Fibroblast of skin of left biceps (primary cell): Measurements from ENCODE around the gene BCR.

Source experiments
- DNase-seq, 2 experiments: peaks; one replicate each; pipeline ENCODE4 v3.0.0-alpha.2; 2013; ENCODE audit warnings: low read depth in 2 of 2

Gene BCR

GRCh38 chr22:23245045-23245798 lies 64.9 kb downstream of the BCR start:
- no peak for DNase-seq

GRCh38 chr22:23245799-23246136 lies 65.5 kb downstream of the BCR start:
- DNase-seq = no peak

- no peak for DNase-seq
These were observed 66.9 kb downstream of the BCR start for GRCh38 chr22:23246982-23247766.

GRCh38 chr22:23248583-23248982 lies 68.3 kb downstream of the BCR start:
- DNase-seq = no peak

GRCh38 chr22:23250056-23250784 lies 69.9 kb downstream of the BCR start:
- no peak for DNase-seq

- no peak for DNase-seq
These were observed 70.6 kb downstream of the BCR start for GRCh38 chr22:23250785-23251363.

GRCh38 chr22:23251445-23252093 lies 71.3 kb downstream of the BCR start:
- no peak for DNase-seq

DNA sequence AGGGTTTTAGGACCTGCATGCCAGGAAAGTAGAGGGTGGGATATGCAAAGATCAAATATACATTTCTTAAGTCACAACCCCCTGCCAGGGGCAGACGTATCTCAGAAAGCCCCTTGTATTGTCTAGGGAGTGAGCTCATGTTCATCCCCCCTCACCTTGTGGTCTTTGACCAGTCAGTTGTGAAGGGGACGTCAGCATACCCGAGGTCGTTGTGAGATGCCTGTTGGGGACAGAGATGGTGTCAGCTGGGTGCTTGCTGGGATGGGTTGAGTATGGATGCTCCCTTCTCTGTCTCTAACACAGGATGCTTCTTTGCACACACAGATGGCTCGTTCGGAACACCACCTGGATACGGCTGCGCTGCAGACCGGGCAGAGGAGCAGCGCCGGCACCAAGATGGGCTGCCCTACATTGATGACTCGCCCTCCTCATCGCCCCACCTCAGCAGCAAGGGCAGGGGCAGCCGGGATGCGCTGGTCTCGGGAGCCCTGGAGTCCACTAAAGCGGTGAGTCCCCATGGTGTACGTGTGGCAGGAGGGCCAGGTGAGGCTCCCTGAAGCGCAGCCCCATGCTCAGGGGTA lies 73.3 kb downstream of the BCR start:
- no peak for DNase-seq

GRCh38 chr22:23255506-23256170 lies 75.3 kb downstream of the BCR start:
- DNase-seq = no peak

DNA sequence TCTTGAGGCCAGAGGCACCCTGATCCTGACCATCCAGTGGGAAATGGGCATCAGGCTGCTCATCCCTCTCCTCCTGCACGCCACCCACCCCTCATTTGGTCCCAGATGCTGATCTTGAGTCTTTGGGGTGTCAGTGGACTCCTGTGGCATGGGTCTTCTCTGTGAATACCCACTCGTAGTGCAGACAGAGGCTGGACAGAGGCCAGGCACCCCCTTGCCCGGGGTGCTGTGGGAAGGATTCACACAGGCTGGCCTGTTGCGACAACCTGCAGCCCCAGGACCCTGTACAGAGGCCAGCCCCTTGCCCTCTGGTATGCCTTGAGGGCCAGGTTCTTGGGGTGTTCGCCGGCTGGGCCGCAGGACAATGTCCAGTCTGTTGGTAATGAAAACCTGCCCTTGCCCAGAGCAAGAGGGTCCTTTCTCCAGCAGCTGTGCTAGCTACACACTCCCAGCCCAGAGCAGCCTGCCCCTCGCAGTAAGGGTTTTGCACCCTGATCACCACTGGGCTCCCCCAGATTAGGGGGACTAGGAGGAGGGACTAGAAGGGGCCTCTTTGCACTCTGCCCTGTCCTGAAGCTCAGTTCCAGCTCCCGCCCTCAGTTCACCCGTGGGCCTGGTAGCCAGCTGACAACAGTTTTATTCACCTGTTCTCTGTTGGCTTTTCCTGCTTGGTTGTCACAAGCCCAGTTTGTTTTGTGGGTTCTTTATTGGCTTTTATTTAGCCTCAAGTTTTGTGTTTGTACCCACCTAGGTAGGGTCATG lies 76.0 kb downstream of the BCR start:
- DNase-seq = no peak

DNA sequence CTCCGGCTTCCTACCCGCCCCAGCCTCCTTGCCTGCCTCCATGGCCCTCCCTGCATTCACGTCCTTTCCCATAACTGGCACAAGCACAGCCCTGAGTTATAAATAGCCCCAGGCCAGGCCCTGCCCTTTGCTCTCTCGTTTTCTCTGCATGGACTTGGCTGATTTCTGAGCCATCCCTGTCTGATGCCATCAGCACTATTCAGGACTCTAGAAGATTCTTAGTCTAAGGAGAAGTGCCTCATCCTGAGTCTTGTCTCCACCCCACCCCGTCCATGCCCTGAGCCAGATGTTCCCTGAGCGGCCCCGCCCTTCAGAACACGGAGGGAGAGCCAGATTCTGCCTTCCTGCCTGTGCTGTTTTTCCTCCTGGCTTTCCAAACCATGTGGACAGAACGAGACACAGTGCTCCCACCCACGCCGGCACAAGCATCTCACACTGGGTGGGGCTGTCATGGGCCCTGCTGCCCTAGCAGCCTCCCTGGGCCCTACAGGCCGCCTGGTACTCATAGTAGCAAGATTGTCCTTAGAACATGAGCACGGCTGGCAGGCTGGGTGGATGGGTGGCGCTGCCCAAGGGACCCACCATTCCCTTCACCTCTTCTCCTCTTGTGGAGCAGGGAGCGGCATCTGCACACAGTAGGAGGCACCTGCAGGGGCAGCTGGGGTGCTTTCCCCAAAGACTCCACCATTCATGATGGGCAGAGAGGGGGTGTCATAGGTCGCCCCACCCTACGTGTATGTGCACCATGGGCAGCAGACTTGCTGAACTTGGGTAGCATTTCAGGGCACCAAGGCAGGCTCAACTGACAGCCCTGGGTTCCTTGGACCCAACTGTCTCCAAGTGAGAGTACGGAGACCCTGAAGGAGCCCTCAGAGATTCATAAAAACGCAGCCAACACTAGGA lies 76.9 kb downstream of the BCR start:
- DNase-seq = no peak

GRCh38 chr22:23257889-23258825 lies 77.8 kb downstream of the BCR start:
- no peak for DNase-seq

DNA sequence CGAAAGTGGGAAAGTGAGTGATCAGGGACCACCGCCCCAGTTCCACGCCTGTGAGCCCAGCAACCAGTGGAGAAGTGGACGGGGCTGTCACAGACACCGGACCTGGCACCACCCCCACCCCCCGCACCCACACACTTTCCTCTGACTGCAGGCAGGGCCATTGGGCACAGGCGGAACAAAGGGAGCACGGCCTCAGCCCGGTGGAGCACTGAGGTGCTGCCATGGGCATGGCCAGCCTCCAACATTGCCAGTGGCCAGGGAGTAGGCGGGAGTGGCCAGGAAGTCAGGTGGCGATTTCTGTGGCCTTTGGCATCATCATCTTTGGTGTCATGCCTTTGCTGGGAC lies 78.5 kb downstream of the BCR start:
- no peak for DNase-seq

GRCh38 chr22:23259916-23260644 lies 79.8 kb downstream of the BCR start:
- DNase-seq = no peak

DNA sequence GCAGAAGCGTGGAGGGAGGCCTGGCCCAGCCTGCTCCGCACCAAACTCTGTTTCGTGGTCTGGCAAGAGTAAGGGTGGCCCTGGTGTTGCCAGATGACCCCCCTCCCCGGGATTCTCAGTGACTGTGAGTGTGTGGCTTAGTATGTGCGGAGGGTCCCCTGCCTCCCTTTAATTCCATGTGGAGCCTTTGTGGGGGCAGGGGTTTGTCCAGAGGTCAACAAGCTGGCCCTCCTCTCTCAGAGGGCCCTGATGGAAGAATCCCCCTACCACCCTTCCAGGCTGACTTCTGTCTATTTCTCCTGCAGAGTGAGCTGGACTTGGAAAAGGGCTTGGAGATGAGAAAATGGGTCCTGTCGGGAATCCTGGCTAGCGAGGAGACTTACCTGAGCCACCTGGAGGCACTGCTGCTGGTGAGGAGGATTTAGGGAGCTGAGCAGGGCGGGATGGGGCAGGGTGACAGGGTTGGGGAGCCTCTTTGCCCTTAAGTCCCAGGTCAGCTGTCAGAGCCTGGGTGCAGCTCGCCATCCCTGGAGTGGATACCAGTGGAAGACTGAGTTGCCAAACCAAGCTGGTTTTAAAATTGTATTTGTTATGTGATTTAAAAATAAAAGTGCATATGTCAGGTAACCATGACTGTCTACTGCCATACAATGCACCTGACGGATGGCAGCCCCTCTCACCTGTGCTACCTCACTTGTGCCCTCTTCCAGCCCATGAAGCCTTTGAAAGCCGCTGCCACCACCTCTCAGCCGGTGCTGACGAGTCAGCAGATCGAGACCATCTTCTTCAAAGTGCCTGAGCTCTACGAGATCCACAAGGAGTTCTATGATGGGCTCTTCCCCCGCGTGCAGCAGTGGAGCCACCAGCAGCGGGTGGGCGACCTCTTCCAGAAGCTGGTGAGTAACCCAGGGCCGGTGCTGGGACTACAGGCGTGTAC lies 80.6 kb downstream of the BCR start:
- no peak for DNase-seq

GRCh38 chr22:23261900-23262450 lies 81.7 kb downstream of the BCR start:
- no peak for DNase-seq
